ENCODE data around the gene LANCL1.
A peak's percentile ranks its signal among the peaks of the same experiment; 100 is the strongest.

LANCL1 gene

DNA sequence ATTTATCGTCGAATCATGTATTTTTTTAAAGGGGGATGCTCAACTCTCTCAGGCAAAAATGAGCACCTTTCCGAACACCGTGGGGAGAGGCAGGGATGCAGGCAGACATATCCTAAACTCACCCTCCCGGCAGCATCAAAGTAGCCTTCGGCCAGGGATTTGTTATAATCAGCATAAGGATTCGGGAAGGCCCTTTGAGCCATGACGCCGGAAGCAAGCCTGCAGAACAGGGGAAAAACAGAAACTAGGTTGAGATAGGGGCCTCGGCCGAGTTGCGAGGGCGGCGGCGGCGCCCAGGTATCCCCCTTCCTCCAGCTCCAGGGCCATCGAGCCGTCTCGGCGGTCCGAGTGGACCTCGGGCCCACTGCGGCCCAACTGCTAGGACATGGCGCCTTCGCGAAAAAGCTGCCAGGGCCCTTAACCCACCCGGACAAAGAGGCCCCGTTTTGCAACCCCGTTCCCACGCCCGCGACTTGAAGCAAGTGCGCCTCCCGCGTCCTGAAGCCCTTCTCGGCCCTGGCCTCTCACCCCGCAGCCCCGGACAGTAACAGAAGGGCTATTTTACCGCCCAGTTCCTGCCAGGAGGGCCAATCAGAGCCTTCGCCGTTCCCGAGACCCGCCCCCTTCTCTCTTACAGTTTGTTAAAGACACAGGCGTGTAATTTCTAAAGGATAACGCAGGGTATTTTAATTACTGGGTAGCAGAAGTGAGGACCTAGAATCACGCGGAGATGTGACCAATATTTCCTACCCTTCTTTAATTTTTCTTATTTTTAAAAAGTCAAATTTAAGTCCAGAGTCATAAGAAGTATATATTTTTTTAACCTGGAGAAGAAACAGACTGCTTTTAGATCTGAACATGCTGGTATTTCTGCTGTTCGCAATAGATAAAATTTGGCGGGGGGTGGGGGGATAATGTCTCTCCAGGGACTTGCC lies at the start of gene LANCL1:
Gene LANCL1 (minus strand): TSS at position 566 of the 935 bp plus-strand sequence. CDS start 363 bp downstream, at position 203.
- DNase-seq: peak; percentile 96

DNA sequence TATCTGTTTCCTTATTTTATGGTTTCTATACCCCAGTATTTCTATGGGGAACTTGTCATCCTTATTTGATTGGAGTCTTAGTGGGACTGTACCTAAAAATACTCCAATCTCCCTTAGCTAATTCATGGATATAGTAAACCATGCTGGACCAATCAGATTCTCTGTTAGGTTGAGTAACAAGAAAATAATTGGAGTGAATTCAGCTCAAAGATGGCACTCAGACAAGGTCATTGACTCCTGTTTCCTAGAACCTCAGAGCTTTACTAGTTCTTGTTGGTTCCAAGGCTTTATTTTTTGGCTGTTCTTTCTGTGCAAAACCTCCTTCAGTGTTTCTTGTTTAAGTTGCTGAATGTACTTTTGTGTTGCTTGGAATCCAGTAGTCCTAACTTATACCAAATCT lies 48.0 kb upstream of the LANCL1 start:
- DNase-seq: no peak

- DNase-seq: no peak
These were observed 47.2 kb upstream of the LANCL1 start for GRCh38 chr2:210523650-210524289.

- no peak for DNase-seq
These were observed 45.8 kb upstream of the LANCL1 start for GRCh38 chr2:210522399-210522798.

- DNase-seq: peak; percentile 54
These were observed 43.0 kb upstream of the LANCL1 start for GRCh38 chr2:210519594-210519993.

- no peak for DNase-seq
These were observed 40.7 kb upstream of the LANCL1 start for GRCh38 chr2:210517264-210517663.

DNA sequence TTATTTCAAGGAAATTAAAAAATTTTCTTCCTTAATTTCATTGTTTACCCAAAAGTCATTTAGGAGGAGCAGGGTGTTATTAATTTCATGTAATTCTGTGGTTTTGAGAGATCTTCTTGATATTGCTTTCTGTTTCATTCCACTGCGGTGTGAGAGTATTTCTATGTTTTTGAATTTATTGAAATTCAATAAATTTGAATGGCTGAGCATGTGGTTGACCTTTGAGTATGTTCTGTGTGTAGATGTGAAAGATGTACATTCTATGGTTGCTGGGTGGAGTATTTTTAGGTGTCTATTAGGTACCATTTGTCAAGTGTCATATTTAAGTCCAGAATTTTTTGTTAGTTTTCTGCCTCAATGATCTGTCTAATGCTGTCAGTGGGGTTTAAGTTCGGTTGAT lies 39.4 kb upstream of the LANCL1 start:
- DNase-seq: no peak

DNA sequence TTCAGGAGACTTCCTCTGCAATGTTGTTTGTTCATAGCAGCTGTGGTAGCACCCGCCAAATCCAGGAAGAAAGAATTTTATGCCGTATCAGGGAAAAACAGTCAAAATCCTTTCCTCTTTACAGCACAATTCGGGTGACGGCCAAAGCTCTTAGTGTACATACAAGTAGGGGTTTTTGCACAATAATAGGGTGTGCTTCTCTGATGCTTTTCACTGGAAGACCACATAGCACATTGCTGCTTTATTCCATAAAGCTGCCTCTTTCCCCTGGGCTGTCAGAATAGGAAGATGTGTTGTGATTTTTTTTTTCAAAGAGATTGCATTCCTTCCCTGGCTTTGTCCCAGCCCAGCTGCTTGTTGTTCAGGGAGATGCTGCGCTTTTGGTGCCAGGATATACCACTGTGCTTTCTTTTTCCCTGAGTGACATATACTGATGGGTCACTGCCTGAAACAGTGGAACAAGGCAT lies 27.2 kb upstream of the LANCL1 start:
- no peak for DNase-seq

- DNase-seq: peak; percentile 66
These were observed 26.6 kb upstream of the LANCL1 start for GRCh38 chr2:210503001-210503623.

DNA sequence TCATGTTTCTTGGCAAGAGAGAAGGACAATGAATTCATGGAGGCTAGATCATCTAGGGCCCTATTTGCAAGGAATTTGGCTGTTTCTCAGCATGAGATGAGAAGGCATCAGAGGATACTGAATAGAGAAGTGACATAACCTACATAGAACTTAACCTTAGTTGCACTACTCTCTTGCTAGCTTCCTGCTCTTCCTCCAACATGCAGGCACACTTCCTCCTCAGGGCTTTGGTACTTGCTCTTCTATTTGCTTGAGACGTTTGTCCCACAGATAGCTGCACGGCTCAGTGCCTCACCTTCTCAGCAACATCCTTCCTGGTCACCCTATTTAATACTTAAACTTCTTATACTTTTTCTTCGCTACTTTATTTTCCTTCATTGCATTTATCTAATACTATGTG lies 20.0 kb upstream of the LANCL1 start:
- DNase-seq: no peak

GRCh38 chr2:210493528-210493927 lies 17.0 kb upstream of the LANCL1 start:
- DNase-seq: no peak

- DNase-seq: no peak
These were observed 5.1 kb upstream of the LANCL1 start for GRCh38 chr2:210481601-210482175.

DNA sequence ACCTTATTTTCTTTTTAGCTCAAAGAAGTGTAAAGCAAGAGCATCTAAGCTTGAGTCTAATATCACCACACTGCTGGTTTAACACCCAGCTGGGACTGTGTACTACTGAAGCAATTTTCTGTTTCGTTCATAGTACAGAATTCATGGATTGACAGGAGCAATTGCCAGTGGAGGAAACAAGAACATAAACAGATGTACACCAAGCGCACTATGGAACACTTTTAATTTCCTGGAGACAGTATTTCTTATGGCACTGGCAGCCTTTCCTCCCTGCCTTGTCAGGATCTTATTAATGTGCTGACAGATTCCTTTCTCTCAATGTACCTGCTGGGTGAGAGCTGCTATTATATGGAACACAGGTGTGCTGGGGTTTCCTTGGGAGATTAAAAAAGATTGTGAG lies 4.2 kb upstream of the LANCL1 start:
- DNase-seq: no peak

- DNase-seq: no peak
These were observed 3.5 kb upstream of the LANCL1 start for GRCh38 chr2:210480079-210480478.

DNA sequence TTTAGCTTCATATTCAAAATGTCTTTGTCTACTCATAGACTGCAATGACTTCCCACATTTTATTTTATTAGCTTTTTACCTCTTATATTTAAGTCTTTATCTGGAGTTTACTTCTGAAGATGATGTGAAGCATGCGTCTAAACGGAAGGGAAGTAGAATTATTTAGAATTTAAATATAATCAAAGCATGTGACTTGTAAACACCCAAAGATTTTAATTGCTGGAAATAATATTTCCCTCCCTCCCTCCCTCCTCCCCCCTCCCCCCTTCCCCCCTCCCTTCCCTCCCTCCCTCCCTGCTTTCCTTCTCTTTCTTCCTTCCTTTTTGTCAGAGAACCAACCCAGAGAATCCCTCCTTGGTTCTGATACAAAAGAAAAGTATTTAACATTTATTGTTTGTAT lies 2.1 kb upstream of the LANCL1 start:
- no peak for DNase-seq

- DNase-seq: peak; percentile 71
These were observed 937 bp upstream of the LANCL1 start for GRCh38 chr2:210477496-210477895.

GRCh38 chr2:210475706-210476105 lies 853 bp downstream of the LANCL1 start:
- peak; percentile 29 for DNase-seq

- DNase-seq: no peak
These were observed 1.8 kb downstream of the LANCL1 start for GRCh38 chr2:210474776-210475175.

DNA sequence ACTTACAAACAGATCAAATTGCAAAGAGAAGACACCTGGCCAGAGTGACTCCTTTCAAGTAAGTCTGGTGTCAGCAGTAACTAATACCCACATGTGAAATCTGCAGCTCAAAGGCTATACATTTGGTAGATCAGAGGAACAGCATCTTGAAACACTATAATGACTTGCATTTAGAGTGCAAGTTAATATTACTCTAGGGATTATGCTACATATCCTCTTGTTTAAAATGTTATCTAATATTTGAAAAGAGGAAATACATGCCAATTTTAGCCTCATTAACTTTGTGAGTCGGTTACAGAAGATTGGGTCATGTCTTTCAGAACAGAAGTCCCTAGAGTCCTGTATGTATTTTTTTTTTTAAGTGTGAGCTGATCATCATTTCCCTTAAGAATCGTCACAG lies 15.2 kb downstream of the LANCL1 start:
- DNase-seq: peak; percentile 7

DNA sequence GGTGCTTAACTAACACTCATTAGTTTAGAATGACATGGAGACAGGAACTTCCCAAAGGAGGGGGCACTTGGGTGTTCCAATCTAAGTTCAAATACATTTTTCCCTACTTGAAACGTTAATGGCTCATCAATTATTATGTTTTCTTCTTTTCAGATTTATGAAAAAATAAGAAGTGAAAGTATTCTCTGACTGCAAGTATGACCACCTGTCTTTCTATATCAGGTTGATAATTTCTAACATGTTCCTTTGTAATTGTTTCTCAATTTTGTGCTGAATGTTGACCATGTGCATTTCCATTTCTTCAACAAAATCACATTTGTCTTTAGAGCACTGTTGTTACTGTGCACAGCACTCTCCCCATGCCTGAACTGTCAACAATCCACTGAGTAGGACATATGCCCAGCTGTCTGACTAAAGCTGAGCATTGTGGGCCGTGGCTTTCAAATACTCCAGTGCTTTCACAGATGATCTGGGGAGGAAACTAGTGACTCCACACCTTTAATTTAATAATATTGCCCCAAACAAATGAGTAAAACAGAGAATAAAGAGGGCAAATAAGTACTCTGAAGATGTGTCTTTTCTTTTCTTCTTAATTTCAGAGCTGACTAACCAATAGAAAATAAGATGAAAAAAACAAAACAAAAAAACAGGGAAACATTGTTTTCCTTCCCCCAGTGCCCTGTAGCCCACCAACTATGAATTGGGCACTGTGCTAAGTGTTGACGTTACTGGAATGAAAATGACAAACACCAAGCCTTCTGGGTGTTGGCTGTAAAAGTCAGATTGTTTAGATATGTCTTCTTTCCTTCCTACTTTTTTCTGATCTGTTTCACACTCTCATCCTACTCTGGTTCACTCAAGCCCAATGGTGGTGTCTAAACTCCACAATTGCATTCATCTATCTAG lies 16.0 kb downstream of the LANCL1 start:
- no peak for DNase-seq

- DNase-seq: no peak
These were observed 16.7 kb downstream of the LANCL1 start for GRCh38 chr2:210459880-210460279.

- no peak for DNase-seq
These were observed 17.2 kb downstream of the LANCL1 start for GRCh38 chr2:210459407-210459806.
